ENCODE results near the gene SH3BGRL3.
"Not testable (repeated sequence)": the region's sequence is repeated elsewhere in the genome, so short reads cannot be mapped to it uniquely, and the experiment has no call there.

The SH3BGRL3 gene

GRCh38 chr1:26318338-26319064 is 38.6 kb downstream of the SH3BGRL3 start:
- DNase-seq: no peak

- DNase-seq: no peak
Observed at GRCh38 chr1:26320896-26321295, 41.0 kb downstream of the SH3BGRL3 start.

DNA sequence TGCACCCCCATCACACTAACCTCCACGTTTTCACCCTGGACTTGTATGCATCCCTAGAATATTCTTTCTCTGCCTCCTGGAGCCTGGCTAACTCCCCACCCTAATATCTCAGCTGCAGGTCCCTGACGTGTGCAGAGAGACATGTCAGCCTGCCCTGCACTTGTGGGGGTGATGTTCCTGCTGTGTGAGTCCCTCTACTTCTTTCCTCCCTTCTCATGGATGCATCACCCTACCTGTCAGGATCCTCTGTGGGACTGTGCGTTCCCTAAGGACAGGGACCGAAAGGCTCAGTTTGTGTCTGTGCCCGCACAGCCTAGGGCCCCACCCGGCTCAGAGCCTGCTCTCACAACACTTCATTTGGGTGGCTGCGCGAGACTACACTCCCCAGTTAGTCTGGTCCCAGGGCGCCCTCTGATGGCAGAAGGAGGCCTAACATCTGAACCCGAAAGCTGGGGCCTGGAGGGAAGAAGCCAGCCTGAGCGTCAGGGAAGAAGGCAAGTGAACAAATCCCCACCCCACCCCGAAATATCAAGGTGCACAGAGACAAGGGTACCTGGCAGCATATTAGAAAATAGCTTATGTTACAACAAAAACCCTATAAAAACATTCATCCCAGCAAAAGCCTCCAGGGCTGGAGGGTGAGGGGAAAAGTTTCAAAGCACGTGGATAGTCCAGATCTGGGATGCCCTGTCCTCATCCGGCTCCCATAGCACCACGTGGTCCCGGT is 41.6 kb downstream of the SH3BGRL3 start:
- peak; percentile 7 for DNase-seq

- no peak for DNase-seq
Observed at GRCh38 chr1:26322042-26322331, 42.1 kb downstream of the SH3BGRL3 start.

DNA sequence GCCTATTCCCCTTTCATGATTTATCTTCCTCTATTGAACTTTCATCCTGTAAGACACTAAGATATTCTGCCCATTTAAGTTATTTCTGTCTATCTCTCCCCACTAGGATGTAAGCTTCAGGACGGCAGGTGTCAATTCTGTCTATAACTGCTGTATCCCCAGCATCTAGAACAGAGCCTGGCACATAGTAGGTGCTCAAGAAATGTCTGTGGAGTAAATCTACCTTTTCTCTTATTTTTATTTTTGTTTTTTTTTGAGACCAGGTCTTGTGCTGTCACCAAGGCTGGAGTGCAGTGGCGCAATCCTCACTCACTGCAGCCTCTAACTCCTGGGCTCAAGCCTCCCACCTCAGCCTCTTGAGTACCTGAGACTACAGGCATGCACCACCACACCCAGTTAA is 43.5 kb downstream of the SH3BGRL3 start:
- DNase-seq: no peak

DNA sequence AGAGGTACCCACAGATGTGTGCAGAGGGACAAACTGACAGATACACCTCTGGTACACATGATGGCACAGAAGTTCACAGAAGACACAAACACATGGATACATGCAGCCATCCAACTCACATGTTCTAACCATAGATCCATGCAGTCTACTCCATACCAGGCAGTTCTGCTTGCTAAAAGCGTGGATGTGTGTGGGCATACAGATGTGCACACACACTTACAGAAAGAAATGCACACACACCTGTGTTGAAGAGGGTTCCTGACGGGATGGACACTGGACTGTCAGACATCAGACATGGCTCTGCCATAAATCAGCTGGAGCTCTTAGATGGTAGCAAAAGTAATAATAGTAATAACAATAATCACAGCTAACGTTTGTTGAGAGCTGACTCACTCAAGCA is 44.7 kb downstream of the SH3BGRL3 start:
- no peak for DNase-seq

GRCh38 chr1:26327956-26328362 is 48.1 kb downstream of the SH3BGRL3 start:
- DNase-seq: peak; percentile 46

- DNase-seq: no peak
Observed at GRCh38 chr1:26328597-26328996, 48.7 kb downstream of the SH3BGRL3 start.

DNA sequence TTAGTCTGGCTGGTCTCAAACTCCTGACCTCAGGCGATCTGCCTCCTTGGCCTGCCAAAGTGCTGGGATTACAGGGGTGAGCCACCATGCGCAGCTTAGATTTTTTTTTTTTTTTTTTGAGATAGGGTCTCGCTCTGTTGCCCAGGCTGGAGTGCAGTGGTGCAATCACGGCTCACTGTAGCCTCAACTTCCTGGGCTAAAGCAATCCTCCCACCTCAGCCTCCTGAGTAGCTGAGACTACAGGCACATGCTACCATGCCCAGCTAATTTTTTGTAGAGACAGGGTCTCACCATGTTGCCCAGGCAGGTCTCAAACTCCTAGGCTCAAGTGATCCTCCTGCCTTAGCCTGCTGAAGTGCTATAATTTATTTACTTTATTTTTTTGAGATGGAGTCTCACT is 49.5 kb downstream of the SH3BGRL3 start:
- not testable (repeated sequence) for DNase-seq

GRCh38 chr1:26330276-26330675 is 50.4 kb downstream of the SH3BGRL3 start:
- DNase-seq: no peak

All from NCI-H1417 treated with DMSO at 0.1 percent for 48 hours (cell line).